BE2C (cell line): ENCODE results near the gene COMP. TPM values are rescaled to one million over a fixed set of nuclear protein-coding genes. Genes with fewer than 3 reads are reported as not detected.

Experiments used
- DNase-seq: peaks from one replicate; pipeline ENCODE4 v3.0.0-alpha.2; 2020
- H3K27me3 ChIP-seq: fragments of 250-450 bp; sonication (Bioruptor Pico); 2 replicates; pipeline ENCODE4 v1.5.1; 2020; ENCODE audit warnings: mild to moderate bottlenecking
- H3K36me3 ChIP-seq: fragments of 250-450 bp; sonication (Bioruptor Pico); 2 replicates; pipeline ENCODE4 v1.5.1; 2020; ENCODE audit warnings: mild to moderate bottlenecking
- H3K4me1 ChIP-seq: fragments of 250-450 bp; sonication (Bioruptor Pico); 2 replicates; pipeline ENCODE4 v1.5.1; 2020
- H3K4me3 ChIP-seq: 2 replicates; pipeline ENCODE4 v1.5.1; 2011; ENCODE audit warnings: low read depth, low read length
- H3K9me3 ChIP-seq: fragments of 250-450 bp; sonication (Bioruptor Pico); 2 replicates; pipeline ENCODE4 v1.5.1; 2020
- polyA plus RNA-seq: library from polyadenylated mRNA; unstranded; fragments of >200 nt; gene quantifications from one replicate; pipeline ENCODE4 v1.2.1, GENCODE V29; 2012; ENCODE audit warnings: low read depth, missing spikeins; ENCODE audit not compliant: insufficient read length, insufficient read depth
- TF ChIP-seq, protein P1 (sequence below): IDR thresholded peaks from 2 replicates; pipeline ENCODE4 v1.5.1; 2012; ENCODE audit warnings: mild to moderate bottlenecking, low read depth, low read length

Gene COMP
- polyA plus RNA-seq, result 1.2 TPM

- Histone ChIP-seq H3K9me3 (peaks cover 3% of the 10 kb centered on the region; the same call in 1 of the 2 replicates), H3K36me3 (no peaks in the 10 kb centered on the region), H3K4me1 (no peaks in the 10 kb centered on the region), H3K4me3 (no peak within 1 kb of the TSS), H3K27me3 (peaks cover 83% of the 10 kb centered on the region)
- no peak for DNase-seq
- TF ChIP-seq, protein P1, sequence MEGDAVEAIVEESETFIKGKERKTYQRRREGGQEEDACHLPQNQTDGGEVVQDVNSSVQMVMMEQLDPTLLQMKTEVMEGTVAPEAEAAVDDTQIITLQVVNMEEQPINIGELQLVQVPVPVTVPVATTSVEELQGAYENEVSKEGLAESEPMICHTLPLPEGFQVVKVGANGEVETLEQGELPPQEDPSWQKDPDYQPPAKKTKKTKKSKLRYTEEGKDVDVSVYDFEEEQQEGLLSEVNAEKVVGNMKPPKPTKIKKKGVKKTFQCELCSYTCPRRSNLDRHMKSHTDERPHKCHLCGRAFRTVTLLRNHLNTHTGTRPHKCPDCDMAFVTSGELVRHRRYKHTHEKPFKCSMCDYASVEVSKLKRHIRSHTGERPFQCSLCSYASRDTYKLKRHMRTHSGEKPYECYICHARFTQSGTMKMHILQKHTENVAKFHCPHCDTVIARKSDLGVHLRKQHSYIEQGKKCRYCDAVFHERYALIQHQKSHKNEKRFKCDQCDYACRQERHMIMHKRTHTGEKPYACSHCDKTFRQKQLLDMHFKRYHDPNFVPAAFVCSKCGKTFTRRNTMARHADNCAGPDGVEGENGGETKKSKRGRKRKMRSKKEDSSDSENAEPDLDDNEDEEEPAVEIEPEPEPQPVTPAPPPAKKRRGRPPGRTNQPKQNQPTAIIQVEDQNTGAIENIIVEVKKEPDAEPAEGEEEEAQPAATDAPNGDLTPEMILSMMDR, result no peak
These were observed at the start of gene COMP for GRCh38 chr19:18790566-18791314. COMP (minus strand) TSS chr19:18791305; CDS start chr19:18791269, 36 bp downstream.

DNA sequence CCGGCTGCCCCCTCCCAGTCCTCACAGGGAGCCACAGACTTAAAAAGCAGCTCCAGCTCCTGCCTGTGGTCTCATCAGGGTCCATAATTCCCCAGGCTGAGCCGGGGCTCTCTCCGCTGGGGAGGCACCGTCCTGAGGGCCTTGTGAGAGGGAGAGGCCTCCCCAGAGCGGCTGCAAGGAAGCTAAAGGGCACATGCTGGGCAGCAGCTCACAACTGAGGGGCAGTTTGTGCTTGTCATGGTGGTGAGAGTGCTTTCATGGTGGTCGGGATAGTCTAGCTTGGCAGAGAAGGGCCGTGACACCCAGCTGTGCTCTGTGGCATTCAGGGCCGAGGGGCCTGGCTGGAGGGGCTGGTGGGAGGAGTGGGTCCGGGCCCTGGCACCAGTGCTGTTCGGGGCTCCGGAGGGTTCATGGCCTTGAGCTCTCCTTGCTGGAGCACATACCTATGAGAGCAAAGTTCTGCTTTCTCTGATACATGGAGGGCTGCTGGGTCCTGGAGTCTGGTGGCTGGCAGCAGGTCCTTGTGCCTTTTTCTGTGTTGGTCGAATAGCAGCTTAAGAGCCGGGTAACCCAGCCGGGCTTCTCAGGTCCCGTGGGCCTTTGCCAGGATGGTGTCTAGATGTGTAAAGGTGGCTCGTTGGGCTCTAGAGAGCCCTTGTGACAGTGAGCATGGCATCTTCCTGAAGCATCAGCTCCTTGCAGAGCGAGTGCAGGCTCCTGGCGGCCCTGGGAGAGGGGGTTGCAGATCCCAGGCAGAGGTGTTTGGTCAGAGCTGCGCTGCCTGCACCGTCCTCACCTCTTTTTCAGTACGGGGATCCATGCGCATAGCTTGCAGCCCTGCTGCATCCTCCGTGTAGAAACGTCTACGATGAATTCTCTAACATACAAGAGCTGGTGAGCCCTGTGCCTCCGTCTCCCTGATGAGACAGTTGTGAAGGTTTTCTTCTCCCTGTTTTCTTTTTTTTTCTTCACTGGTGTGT, 49.5 kb upstream of the COMP start:
- Histone ChIP-seq H3K4me1 (no peaks in the 10 kb centered on the region), H3K36me3 (peaks cover 18% of the 10 kb centered on the region), H3K27me3 (no peaks in the 10 kb centered on the region), H3K9me3 (no peaks in the 10 kb centered on the region), H3K4me3 (no peak overlapping the region)
- no peak for DNase-seq
- TF ChIP-seq, protein P1, result no peak

- TF ChIP-seq, protein P1, result no peak
- DNase-seq, result no peak
- H3K4me1 ChIP-seq, result no peaks in the 10 kb centered on the region
- no peaks in the 10 kb centered on the region for H3K27me3 ChIP-seq
- no peak overlapping the region for H3K4me3 ChIP-seq
- H3K36me3 ChIP-seq, result peaks cover 27% of the 10 kb centered on the region
- no peaks in the 10 kb centered on the region for H3K9me3 ChIP-seq
These were observed 48.6 kb upstream of the COMP start for GRCh38 chr19:18839465-18840287.

- TF ChIP-seq, protein P1, result no peak
- no peaks in the 10 kb centered on the region for H3K9me3 ChIP-seq
- H3K27me3 ChIP-seq, result no peaks in the 10 kb centered on the region
- H3K36me3 ChIP-seq, result peaks cover 33% of the 10 kb centered on the region
- no peak for DNase-seq
- peaks cover 2% of the 10 kb centered on the region; the same call in 1 of the 2 replicates for H3K4me1 ChIP-seq
- H3K4me3 ChIP-seq, result no peak overlapping the region
These were observed 43.5 kb upstream of the COMP start for GRCh38 chr19:18834644-18834984.

DNA sequence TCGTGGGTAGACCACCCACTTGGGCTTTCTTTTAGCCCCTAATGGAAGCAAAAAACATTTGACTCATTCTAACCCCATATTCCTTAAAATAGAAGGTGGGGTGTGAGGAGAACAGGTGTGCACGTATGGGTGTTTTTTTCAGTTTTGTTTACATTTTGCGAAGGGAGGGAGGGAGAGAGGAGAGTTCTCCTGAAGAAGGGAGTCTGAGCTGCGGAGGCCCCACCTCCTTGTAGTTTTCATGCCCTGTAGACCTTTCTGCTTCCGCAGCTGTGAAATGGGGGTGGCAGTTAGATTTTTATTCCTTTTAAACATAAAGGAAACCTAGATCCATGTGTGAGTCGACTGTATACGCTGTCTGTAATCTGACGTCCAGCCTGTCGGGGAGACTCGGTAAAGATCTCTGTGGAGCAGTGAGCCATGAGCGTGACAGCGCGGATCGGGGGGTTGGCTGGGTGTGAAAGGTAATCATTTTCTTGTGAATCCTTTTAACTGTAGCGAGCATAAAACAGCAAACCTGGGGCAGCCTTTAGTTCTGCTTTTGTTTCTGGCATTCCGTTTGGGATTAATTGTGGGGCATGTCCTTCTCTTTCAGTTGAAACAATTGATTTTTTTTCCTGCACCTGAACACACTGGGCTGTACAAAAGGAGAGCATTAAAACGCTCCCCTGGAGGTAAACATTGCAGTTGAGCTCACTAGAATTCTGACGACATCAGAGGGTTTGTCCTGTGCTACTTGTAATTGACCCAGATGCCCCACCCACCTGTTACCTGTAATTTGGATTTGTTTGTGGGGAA, 42.9 kb upstream of the COMP start:
- TF ChIP-seq, protein P1, result no peak
- Histone ChIP-seq H3K4me1 (peaks cover 2% of the 10 kb centered on the region; the same call in 1 of the 2 replicates), H3K9me3 (no peaks in the 10 kb centered on the region), H3K27me3 (no peaks in the 10 kb centered on the region), H3K4me3 (peak overlapping the region; percentile 91), H3K36me3 (peaks cover 29% of the 10 kb centered on the region)
- DNase-seq, result no peak
